Measurements from ENCODE around the gene CBLIF.

Gene CBLIF

GRCh38 chr11:59802639-59803176 is 42.6 kb downstream of the CBLIF start:
- no peak overlapping the region for H3K4me3 ChIP-seq (ENCODE audit: low read depth, low read length)
- H3K9me3 ChIP-seq (ENCODE audit: severe bottlenecking) = no peaks in the 10 kb centered on the region
- H3K36me3 ChIP-seq = peaks cover 80% of the 10 kb centered on the region
- DNase-seq = peak; percentile 30
- no peaks in the 10 kb centered on the region for H3K27me3 ChIP-seq (ENCODE audit: insufficient read depth, low read depth, severe bottlenecking)
- H3K27ac ChIP-seq = no peak overlapping the region
- TF ChIP-seq CTCF (IDR thresholded peaks at IDR 0.05; ENCODE audit: low read depth, low read length) = peak; percentile 49; the same call in 1 of the 2 replicates

- Histone ChIP-seq H3K36me3 (peaks cover 85% of the 10 kb centered on the region), H3K9me3 (ENCODE audit: severe bottlenecking) (no peaks in the 10 kb centered on the region), H3K27ac (peak overlapping the region; percentile 31), H3K4me3 (ENCODE audit: low read depth, low read length) (no peak overlapping the region), H3K27me3 (ENCODE audit: insufficient read depth, low read depth, severe bottlenecking) (no peaks in the 10 kb centered on the region)
- no peak for TF ChIP-seq CTCF (IDR thresholded peaks at IDR 0.05; ENCODE audit: low read depth, low read length)
- peak; percentile 54 for DNase-seq
Observed at GRCh38 chr11:59801981-59802638, 43.2 kb downstream of the CBLIF start.

- no peak for DNase-seq
- Histone ChIP-seq H3K4me3 (ENCODE audit: low read depth, low read length) (no peak overlapping the region), H3K27me3 (ENCODE audit: insufficient read depth, low read depth, severe bottlenecking) (no peaks in the 10 kb centered on the region), H3K27ac (peak overlapping the region; percentile 31), H3K9me3 (ENCODE audit: severe bottlenecking) (no peaks in the 10 kb centered on the region), H3K36me3 (peaks cover 85% of the 10 kb centered on the region)
- no peak for TF ChIP-seq CTCF (IDR thresholded peaks at IDR 0.05; ENCODE audit: low read depth, low read length)
Observed at GRCh38 chr11:59801160-59801706, 44.1 kb downstream of the CBLIF start.

DNA sequence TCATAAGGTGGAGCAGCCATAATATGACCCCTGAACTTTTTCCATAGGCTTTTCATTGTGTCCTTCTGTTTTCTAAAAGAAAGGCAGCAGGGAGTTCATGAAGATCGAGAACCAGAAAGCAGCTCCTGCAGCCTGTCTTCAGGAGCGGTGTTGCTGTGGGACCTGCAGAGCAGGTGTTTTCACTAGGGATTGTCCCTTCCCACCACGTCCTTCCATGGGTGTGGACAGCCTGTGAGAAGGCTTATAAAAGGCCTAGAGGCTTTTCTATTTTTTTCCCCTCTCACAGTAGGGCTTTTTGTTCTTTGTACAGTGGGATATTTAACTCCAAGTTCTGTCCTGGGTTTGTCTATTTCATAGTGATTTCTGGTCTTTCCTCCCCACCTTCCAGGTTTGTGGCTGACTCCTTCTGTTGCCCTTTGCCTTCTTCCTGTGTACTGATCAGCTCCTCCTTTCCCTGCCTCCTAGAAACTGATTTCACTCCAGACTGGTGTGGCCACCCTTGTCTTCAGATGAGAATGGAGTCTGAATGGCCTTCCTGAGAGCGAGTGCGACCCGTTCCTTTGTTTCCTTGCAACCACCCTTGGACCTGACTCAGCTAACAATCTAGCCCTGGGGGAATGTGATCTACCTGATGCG is 44.8 kb downstream of the CBLIF start:
- Histone ChIP-seq H3K27me3 (ENCODE audit: insufficient read depth, low read depth, severe bottlenecking) (no peaks in the 10 kb centered on the region), H3K9me3 (ENCODE audit: severe bottlenecking) (no peaks in the 10 kb centered on the region), H3K4me3 (ENCODE audit: low read depth, low read length) (no peak overlapping the region), H3K27ac (peak overlapping the region; percentile 31), H3K36me3 (peaks cover 85% of the 10 kb centered on the region)
- DNase-seq = no peak
- TF ChIP-seq CTCF (IDR thresholded peaks at IDR 0.05; ENCODE audit: low read depth, low read length) = no peak

- DNase-seq = no peak
- H3K9me3 ChIP-seq (ENCODE audit: severe bottlenecking) = no peaks in the 10 kb centered on the region
- H3K36me3 ChIP-seq = peaks cover 97% of the 10 kb centered on the region
- H3K27me3 ChIP-seq (ENCODE audit: insufficient read depth, low read depth, severe bottlenecking) = no peaks in the 10 kb centered on the region
- no peak overlapping the region for H3K4me3 ChIP-seq (ENCODE audit: low read depth, low read length)
- TF ChIP-seq CTCF (IDR thresholded peaks at IDR 0.05; ENCODE audit: low read depth, low read length) = no peak
- no peak overlapping the region for H3K27ac ChIP-seq
Observed at GRCh38 chr11:59794417-59794816, 50.9 kb downstream of the CBLIF start.

All from WERI-Rb-1 (cell line).